Anterior cingulate cortex (tissue), 58 donors: ENCODE data around the gene PAPSS2.

Experiments used
- DNase-seq, 58 donors: peaks; one replicate each; lab custom pipeline; 2025; lab: John Stamatoyannopoulos, UW

PAPSS2 gene

DNA sequence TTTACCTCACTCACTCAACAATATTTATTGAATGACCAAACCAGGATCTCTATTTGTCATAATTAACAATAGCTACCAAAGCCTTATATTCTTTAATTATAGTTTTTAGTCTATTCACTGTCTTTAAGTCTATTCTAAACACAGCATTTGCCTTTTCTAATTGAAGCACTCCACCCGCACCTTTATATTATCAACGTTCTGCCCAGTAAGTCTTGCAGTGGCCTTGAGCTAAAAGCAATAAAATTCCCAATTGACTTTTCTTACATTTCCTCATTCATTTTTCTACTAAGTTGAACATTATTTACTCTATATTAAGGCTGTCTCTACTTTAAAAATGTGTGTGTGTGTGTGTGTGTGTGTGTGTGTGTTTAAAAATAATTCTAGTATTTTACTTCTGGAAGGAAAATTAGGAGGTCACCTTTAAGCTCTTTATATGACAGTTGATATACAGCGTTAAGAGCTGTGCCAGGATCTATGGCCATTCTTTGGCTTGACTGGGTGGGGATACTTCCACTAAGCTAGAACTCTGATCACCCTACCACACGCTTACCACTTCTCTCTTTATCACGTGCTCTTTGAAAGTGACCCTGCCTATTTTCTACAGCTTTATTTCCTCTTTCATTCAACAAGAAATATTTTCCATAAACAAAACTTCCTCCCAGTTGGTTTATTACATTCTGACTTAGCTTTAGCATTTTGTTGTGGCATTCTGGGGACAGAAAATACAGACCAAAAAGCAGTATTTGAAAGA, 8.8 kb downstream of the PAPSS2 start:
- no peak for DNase-seq

DNA sequence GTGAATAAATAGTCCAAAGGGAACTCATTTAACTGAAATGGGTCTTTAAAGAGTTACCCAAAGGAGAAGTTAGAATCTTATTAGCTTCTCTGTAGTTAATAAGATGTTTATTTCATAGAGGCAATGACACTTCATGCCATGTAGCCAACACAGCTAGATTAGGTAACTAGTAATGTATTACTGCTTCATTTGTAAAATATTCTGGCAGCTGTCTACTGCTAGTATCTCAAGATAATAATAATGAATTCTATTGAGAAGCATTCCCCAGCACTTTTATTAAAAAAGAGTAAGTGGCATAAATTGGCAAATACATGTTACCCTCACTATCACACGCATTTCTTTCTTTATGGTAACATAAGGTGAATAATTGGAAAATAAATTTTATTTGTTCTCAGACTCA, 10.1 kb downstream of the PAPSS2 start:
- no peak for DNase-seq

DNA sequence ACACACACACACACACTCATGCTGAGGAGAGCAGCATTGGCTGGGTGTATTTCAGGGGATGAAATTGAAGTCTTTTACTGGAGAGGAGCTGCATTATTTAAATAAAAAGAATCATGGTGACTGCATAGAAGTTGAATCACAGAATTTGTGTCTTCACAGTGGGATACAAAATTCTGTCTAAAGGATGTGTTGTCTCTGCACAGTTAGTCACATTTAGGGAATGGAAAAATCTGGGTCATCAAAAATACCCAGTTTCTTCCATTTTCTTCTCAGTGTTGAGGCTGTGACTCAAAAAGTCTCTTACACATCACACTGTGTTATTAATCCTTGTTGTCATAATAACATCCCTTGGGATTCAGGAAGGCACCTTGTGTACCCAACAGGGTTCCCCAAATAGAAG, 10.9 kb downstream of the PAPSS2 start:
- DNase-seq: no peak

- DNase-seq: no peak
Observed at GRCh38 chr10:87671139-87671815, 11.6 kb downstream of the PAPSS2 start.

GRCh38 chr10:87672551-87672950, 12.9 kb downstream of the PAPSS2 start:
- DNase-seq: no peak

- no peak for DNase-seq
Observed at GRCh38 chr10:87674943-87675342, 15.3 kb downstream of the PAPSS2 start.

- DNase-seq: no peak
Observed at GRCh38 chr10:87675396-87676376, 16.0 kb downstream of the PAPSS2 start.

DNA sequence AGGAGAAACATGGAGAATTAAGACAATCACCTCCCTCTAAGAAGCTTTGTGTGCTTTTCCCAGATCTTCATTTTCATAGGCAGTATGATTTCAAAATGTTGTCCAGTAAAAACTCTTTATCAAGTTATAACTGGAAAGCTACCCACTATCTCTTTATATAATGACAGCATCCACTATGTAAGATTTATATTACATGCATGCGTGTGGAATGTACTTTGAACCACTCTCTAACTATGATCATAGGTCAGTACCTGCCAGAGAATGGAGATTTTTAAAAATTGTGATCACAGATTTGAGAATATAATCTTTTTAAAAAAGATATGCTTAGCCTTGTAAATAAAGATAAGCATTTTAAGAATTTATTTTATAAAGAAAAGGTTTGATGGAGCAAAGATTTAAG, 17.9 kb downstream of the PAPSS2 start:
- no peak for DNase-seq

DNA sequence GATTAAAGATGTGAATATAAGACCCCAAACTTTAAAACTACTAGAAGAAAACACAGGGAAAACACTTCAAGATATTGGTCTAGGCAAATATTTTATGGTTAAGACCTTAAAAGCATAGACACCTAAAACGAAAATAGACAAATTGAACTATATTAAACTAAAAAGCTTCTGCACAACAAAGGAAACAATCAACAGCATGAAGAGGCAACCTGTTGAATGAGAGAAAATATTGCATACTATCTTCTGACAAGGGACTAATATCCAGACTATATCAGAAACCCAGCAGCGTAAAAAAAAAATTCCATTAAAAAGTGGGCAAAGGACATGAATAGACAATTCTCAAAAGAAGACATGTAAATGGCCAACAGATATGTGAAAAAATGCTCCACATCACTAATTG, 18.6 kb downstream of the PAPSS2 start:
- DNase-seq: no peak

DNA sequence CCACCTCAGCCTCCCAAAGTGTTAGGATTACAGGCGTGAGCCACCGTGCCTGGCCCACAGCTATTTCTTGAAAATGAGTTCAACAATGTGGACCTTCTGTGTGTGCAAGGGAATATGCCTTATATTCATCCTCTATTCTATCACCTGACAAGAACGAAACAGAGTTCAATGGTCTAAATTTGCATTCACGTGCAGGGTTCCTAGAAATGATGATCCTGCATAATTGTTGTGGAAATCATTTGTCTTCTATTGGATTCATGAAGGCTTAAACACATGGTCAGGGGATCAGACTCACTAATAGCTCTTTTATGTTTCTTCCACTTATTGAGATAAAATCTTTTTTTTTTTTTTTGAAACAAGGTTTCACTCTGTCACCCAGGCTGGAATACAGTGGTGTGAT, 23.7 kb downstream of the PAPSS2 start:
- DNase-seq: no peak

DNA sequence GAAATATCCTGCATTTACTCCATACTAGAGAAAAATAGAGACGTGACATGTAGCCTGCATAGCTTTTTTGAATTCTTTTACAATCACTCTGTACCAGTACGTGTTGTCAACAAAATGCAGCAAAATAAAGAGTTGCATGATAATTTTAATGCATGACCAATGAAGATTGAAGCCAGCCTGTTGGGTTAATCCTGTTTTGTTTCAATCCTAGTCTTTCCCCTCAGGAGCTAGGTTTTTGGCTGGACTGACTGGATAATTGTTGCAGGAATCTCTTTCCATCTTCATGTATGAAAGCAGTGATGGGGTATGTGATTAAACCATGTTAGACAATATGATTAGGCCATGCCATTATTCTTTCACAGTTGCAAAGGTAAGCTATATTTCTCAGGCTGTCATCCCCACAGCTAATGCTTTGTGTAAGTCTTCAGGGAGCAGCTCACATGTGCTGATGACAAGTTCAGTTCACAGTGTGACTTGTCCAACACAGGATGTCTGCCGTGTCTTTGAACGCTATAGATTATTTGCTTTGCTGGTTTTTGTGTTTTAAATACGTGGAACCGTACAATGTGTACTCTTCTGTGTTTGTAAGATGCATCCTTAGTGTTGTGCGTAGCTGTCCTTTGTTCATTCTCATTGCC, 24.4 kb downstream of the PAPSS2 start:
- no peak for DNase-seq

- no peak for DNase-seq
Observed at GRCh38 chr10:87685832-87686574, 26.3 kb downstream of the PAPSS2 start.

DNA sequence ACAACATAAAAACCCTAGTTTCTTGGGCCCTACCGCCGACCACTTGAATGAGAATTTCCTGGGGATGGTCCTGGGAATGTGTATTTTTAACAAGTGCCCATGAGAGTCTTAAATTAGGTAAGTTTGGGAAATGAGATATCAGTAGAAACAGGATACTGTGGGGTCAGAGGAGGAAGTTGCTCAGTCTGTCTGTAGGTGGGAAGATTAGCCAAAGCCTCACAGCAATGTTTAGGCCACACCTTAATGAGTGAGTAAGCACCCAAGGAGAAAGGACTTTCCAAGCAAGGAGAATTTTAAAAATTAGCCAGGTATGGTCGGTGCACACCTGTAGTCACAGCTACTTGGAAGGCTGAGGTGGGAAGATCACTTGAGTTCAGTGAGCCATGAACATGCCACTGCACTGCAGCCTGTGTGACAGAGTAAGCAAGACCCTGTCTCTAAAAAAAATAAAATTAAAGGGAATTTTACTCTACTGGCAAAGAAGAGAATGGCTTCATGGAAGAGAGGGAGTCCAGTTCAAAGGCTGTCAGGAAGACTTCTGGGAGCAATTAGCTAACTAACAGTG, 31.9 kb downstream of the PAPSS2 start:
- no peak for DNase-seq

DNA sequence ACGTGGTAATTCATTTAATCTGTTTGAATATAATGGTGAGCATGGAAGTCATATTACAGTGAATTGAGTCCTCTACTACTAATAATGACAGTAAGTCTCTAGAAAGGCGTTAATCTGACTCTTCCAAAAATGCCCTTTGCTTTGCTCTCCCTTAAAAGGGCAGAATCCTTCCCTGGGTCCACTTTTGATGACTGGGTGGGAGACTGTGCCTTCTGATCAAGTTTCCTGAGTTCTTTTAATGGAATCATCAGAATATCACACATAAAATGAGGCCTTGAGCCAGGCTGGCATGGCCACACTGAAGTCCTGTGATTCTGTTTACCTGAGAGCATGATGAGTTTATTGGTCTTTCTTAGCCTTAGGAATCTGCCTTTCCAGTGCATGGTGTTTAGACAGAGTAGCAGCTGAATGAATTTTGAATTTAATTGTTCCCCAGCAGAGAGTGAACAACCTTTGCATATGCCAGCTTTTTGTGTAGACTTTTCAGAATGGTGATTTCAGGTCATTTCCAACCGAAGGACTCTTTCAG, 33.3 kb downstream of the PAPSS2 start:
- DNase-seq: no peak

DNA sequence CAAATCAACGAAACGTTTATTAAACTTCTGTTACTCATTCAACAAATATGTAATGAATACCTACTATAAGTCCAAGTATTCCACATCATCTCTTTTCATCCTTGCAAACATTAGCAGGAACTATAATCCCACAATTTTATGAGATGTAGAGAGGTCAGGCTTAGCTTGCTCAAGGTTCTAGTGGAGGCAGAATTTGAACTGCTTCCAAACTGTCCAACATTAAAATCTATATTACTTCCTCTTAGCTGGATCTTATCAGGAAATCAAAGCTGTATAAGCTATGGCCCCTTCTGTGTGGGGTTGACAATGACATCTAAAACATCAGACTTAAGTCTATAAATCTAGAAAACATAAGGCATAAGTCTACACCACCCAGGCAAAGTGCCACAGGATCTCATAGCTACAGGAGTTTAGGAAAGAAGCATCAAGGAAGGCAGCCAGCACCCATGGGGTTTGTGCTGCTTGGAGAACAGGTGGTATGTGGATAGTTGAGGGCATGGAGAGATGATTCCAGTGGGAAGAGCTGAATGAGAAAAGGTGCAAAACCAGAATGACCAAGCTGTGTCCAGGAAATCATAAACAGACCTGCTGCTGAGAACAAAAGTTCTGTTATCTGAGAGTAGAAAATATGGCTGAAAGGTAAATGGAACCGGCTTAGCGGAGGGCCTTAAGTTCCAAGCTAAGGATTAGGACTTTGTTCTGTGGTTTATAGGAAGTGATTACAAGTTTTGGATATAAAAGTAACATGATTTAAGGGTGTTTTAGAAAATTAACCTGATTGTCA, 34.5 kb downstream of the PAPSS2 start:
- DNase-seq: no peak

DNA sequence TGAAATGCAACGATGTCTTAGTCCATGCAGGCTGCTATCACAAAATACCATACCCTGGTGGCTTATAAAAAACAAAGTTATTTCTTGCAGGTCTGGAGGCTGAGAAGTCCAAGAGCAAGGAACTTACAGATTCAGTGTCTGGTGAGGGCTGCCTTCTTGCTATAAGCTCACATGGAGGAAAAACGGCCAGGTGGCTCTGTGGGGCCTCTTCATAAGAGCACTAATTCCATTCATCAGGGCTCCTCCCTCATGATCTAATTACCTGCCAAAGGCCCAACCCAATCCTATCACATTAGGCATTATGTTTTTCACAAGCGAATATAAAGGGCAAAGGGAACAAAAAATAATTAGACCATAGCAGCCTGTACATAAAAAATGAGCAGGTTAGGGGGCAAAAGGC, 35.4 kb downstream of the PAPSS2 start:
- no peak for DNase-seq

- DNase-seq: no peak
Observed at GRCh38 chr10:87696922-87697745, 37.5 kb downstream of the PAPSS2 start.
